Common myeloid progenitor, CD34-positive (primary cell): Measurements from ENCODE around the gene DCPS.
A peak's percentile ranks its signal among the peaks of the same experiment; 100 is the strongest.

Source experiments
- CTCF ChIA-PET: fragments of 350-600 bp; sonication (Branson Sonifier 250); formaldehyde crosslinking; loops from one replicate; lab custom pipeline; 2021; ENCODE audit warnings: antibody characterized with exemption; lab: Charles Lee
- POLR2A ChIA-PET: fragments of 350-600 bp; sonication (Branson Sonifier 250); formaldehyde crosslinking; loops from one replicate; lab custom pipeline; 2021; ENCODE audit warnings: antibody characterized with exemption; lab: Charles Lee
- DNase-seq, 3 donors: peaks; one replicate each; pipeline versions ENCODE4 v3.0.0 to v3.0.0-alpha.2; 2013
- H3K27ac ChIP-seq, 2 experiments: 1 replicate in 1 of 2; 2 replicates in 1 of 2; pipeline ENCODE4 v1.7.0; 2013; ENCODE audit warnings: inconsistent platforms in 2 of 2, low read length in 2 of 2, mild to moderate bottlenecking in 2 of 2, low read depth in 1 of 2, moderate library complexity in 1 of 2; ENCODE audit not compliant: severe bottlenecking in 2 of 2, insufficient read depth in 1 of 2, poor library complexity in 1 of 2
- H3K27me3 ChIP-seq, 5 experiments: replicated peaks in 2 of 5; 1 replicate in 3 of 5; 2 replicates in 2 of 5; pipeline versions ENCODE4 v1.6.1 to v1.7.0; 2013; ENCODE audit warnings: low read length in 4 of 5, mild to moderate bottlenecking in 2 of 5, moderate library complexity in 2 of 5, inconsistent platforms in 1 of 5; ENCODE audit not compliant: insufficient read depth in 5 of 5, control insufficient read depth in 4 of 5
- H3K36me3 ChIP-seq, 4 experiments: 1 replicate in 2 of 4; 2 replicates in 2 of 4; pipeline versions ENCODE4 v1.6.1 to v1.7.0; 2013; ENCODE audit warnings: low read length in 3 of 4, control low read depth in 1 of 4, mild to moderate bottlenecking in 1 of 4; ENCODE audit not compliant: control insufficient read depth in 4 of 4, insufficient read depth in 4 of 4
- H3K4me1 ChIP-seq, 4 experiments: 1 replicate in 3 of 4; 2 replicates in 1 of 4; pipeline versions ENCODE4 v1.6.1 to v1.7.1; 2013; ENCODE audit warnings: low read length in 3 of 4, mild to moderate bottlenecking in 3 of 4, control low read depth in 1 of 4, inconsistent platforms in 1 of 4, moderate library complexity in 1 of 4; ENCODE audit not compliant: control insufficient read depth in 4 of 4, insufficient read depth in 4 of 4; ENCODE audit errors: control extremely low read depth in 1 of 4
- H3K4me3 ChIP-seq, 7 experiments: 1 replicate in 4 of 7; 2 replicates in 3 of 7; pipeline versions ENCODE4 v1.5.1 to v1.7.0; 2013; ENCODE audit warnings: mild to moderate bottlenecking in 7 of 7, low read length in 6 of 7, moderate library complexity in 6 of 7, inconsistent platforms in 2 of 7, low read depth in 2 of 7, control low read depth in 1 of 7; ENCODE audit not compliant: insufficient read depth in 4 of 7, control insufficient read depth in 1 of 7; ENCODE audit errors: extremely low read depth in 1 of 7
- H3K9me3 ChIP-seq, 5 experiments: 1 replicate in 4 of 5; 2 replicates in 1 of 5; pipeline versions ENCODE4 v1.6.1 to v1.7.1; 2013; ENCODE audit warnings: low read length in 4 of 5, mild to moderate bottlenecking in 2 of 5, inconsistent platforms in 1 of 5, low read depth in 1 of 5, moderate library complexity in 1 of 5; ENCODE audit not compliant: control insufficient read depth in 4 of 5, insufficient read depth in 2 of 5; ENCODE audit errors: control extremely low read depth in 1 of 5
- WGBS: methylation state at CpG from one replicate; pipeline ENCODE4 v1.1.5; 2013; ENCODE audit not compliant: insufficient coverage; 5-methylcytosine and 5-hydroxymethylcytosine counted together

The DCPS gene

DNA sequence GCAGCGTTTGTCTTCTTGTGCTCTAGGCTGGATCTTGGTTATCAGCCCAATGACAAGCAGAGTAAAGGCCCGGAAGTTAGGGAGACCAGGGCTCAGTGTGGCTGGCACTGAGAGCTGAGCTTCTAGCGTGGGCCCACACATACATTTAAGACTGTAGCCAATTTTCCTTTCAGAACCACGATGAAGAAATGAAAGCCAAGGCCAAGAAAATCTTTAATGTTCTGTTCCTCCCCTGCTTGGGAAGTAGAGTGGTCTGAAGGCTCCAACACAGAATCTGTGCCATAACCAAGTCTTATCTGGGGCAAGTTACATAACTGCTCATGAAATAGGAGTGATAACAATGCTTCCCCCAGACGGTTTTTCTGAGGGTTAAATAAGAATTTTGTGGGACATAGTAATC is 47.0 kb downstream of the DCPS start:
- Histone ChIP-seq H3K27ac (no peak overlapping the region), H3K4me1 (peaks cover 6 to 80% (median 60%) of the 10 kb centered on the region in 4 experiments), H3K36me3 (peaks cover 0 to 36% (median 9%) of the 10 kb centered on the region in 4 experiments), H3K9me3 (no peaks in the 10 kb centered on the region), H3K27me3 (no peaks in the 10 kb centered on the region), H3K4me3 (no peak overlapping the region)
- no peak for DNase-seq
- WGBS = 85% methylated on average over 5 of the region's 5 CpGs
- ChIA-PET POLR2A (no interaction called here), CTCF (no interaction called here)

DNA sequence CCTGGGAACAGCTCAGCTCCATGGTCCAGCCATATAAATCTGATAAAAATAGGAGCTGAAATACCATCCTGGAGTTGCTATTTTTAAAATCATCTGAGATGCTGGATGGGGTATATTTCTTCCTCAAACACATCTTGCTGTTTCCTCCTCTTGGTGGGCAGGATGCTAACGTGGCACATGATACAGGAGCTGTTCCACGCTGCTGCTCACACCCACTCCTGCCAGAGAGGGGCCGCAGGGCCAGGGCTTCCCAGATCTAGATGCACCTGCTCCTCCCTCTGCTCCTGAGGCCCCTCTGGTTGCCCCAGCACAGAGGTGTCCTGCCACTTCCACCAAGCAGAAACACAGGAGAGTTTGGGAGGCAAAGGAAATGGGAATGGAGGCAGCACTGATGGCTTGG is 48.3 kb downstream of the DCPS start:
- Histone ChIP-seq H3K4me3 (peak overlapping the region in 2 of 7 experiments; percentile 16 to 42), H3K36me3 (peaks cover 0 to 32% (median 9%) of the 10 kb centered on the region in 4 experiments), H3K9me3 (no peaks in the 10 kb centered on the region), H3K27ac (peak overlapping the region in 1 of 2 experiments; percentile 81), H3K27me3 (no peaks in the 10 kb centered on the region), H3K4me1 (peaks cover 6 to 80% (median 61%) of the 10 kb centered on the region in 4 experiments)
- peak in 2 of 3 donors; percentile 36 to 45 for DNase-seq
- 13% methylated on average over 3 of the region's 3 CpGs for WGBS
- CTCF ChIA-PET = interaction anchor here (0.7 to 0.9 kb wide), 2 partner anchors 15 to 41 kb away, joined by 3 read pairs; no protein-coding TSS in a partner anchor
- POLR2A ChIA-PET = no interaction called here

DNA sequence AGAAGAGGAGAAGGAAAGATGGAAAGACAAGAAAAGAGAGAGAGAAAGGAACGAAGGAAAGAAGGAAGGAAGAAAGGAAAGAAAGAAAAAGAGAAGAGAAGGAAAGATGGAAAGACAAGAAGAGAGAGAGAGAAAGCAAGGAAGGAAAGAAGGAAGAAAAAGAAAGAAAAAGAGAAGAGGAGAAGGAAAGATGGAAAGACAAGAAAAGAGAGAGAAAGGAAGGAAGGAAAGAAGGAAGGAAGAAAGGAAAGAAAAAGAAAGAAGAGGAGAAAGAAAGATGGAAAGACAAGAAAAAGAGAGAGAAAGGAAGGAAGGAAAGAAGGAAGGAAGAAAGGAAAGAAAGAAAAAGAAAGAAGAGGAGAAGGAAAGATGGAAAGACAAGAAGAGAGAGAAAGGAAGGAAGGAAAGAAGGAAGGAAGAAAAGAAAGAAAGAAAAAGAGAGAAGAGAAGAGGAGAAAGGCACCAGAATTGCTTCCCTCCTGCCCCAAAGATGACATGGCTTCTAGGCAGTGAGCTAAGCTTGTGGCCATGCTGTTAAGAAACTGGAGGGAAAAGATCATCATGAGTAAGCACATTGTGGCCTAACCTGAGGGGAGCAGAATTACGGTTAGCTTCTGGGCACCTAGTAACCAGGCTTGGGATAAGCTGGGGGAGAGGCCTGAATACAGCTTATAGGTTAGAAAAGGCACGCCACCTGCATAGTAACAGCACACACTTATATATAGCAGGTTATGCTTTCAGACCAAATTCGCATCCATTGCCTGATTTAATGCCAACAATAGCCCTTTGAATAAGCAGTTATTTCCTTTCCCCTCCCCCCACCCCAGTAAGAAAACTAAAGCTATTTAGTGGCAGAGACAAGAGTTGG is 49.3 kb downstream of the DCPS start:
- CTCF ChIA-PET = interaction anchor here (0.7 to 8.4 kb wide), 8 partner anchors 9 to 65 kb away, joined by 3 to 81 read pairs (median 4); no protein-coding TSS in a partner anchor
- H3K4me3 ChIP-seq = peak overlapping the region in 3 of 7 experiments; percentile 31 to 50 (median 45)
- H3K27ac ChIP-seq = peak overlapping the region; percentile 37 to 81
- POLR2A ChIA-PET = interaction anchor here (0.6 kb wide), 1 partner anchor 166 kb away, joined by 4 read pairs; no protein-coding TSS in a partner anchor
- DNase-seq = peak; percentile 78 to 93 (median 90)
- peaks cover 6 to 81% (median 67%) of the 10 kb centered on the region in 4 experiments for H3K4me1 ChIP-seq
- H3K9me3 ChIP-seq = no peaks in the 10 kb centered on the region
- no peaks in the 10 kb centered on the region for H3K27me3 ChIP-seq
- H3K36me3 ChIP-seq = peaks cover 0 to 27% (median 5%) of the 10 kb centered on the region in 4 experiments
- 46% methylated on average over 2 of the region's 4 CpGs for WGBS

DNA sequence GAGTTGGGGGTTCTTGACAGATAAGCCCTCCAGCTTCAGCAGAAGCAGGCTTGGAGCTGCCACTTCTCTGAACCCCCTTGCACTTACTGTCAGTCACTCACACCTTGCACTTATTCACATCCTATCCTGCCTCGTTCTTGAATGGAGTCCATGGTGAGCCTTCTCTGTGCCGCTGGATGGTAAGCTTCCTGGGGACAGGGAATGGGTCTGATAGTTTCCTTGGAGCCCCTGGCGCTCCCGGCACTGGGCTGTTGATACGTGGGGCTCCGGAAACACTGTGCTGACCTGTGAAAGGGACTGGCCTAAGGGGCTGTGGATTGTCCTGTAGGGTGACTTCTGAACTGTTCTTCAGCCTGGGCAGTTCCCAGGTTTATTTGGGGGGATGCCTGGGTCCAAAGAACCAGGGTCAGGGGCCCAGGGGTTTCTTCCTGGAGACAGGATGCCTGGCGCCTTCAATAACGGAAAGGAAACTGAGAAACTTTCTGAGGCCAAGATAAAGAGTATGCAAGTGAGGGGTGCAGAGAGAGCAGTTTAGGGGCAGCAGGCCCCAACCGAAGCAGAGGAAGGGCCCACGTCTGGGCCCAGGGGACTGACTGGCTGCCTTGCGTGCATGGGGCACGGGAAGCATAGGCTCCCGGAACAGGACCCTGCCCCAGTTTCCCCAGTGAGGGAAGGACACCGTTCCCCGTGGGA is 50.9 kb downstream of the DCPS start:
- POLR2A ChIA-PET = no interaction called here
- Histone ChIP-seq H3K36me3 (peaks cover 0 to 25% (median 7%) of the 10 kb centered on the region in 4 experiments), H3K4me3 (peak overlapping the region; percentile 62 to 94 (median 77)), H3K9me3 (no peaks in the 10 kb centered on the region), H3K4me1 (peaks cover 6 to 85% (median 72%) of the 10 kb centered on the region in 4 experiments), H3K27me3 (no peaks in the 10 kb centered on the region), H3K27ac (peak overlapping the region; percentile 58 to 83)
- CTCF ChIA-PET = interaction anchor here (1.3 to 8.4 kb wide), 6 partner anchors 11 to 44 kb away, joined by 3 to 81 read pairs (median 5); no protein-coding TSS in a partner anchor
- WGBS = 8% methylated on average over 9 of the region's 15 CpGs
- peak in 1 of 3 donors; percentile 33 for DNase-seq

DNA sequence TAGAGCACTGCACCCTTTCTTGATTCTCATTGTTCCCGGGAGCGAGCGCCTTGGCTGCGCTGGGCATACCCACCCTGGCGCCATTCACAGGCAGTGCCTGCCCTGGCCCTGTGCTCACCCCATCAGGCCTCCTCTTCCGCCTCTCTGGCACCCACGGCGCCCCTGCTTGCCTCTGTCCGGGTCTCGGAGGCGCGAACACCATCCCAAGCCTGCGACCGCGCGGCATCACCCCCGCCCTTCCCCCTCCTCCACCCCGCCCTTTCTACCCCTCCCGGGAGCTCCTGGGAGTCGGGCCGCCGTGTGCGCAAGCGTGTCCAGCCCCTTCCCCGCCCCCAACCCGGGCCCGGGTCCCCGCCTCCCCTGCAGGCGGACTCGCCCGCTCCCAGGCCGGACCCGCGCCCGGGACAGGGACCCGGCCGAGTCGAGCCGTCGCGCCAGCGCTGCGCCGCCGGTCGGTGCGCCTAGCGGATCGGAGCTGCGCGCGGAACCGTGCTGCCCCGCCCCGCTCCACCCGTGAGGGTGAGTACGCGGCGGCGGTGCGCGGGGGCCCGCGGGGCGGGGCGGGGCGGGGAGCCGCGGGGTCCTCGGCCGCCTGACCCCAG is 51.6 kb downstream of the DCPS start, which contains the start of gene ST3GAL4:
Gene ST3GAL4, plus strand, starts transcription at position 363 of the 602 bp plus-strand sequence. CDS start 50,470 bp downstream, outside the sequence.
- peaks cover 6 to 88% (median 73%) of the 10 kb centered on the region in 4 experiments for H3K4me1 ChIP-seq
- H3K36me3 ChIP-seq = peaks cover 0 to 30% (median 8%) of the 10 kb centered on the region in 4 experiments
- peak within 1 kb of the TSS; percentile 58 to 83 for H3K27ac ChIP-seq
- ChIA-PET CTCF (interaction anchor here (1.0 to 8.4 kb wide), 5 partner anchors 14 to 45 kb away, joined by 3 to 81 read pairs (median 6); no protein-coding TSS in a partner anchor), POLR2A (interaction anchor here (1.1 kb wide), 1 partner anchor 37 kb away, joined by 3 read pairs; no protein-coding TSS in a partner anchor)
- H3K27me3 ChIP-seq = no peaks in the 10 kb centered on the region
- peak; percentile 54 to 70 (median 65) for DNase-seq
- no peaks in the 10 kb centered on the region for H3K9me3 ChIP-seq
- WGBS = 0% methylated on average over 52 of the region's 71 CpGs
- H3K4me3 ChIP-seq = peak within 1 kb of the TSS; percentile 62 to 94 (median 77)
